Measurements from ENCODE around the gene CHRNA1. TPM values are rescaled to one million over a fixed set of nuclear protein-coding genes. Genes with fewer than 3 reads are reported as not detected.

Gene CHRNA1
- total and polyA plus RNA-seq, 10 of the 15 experiments (the other 5 are each of a cell fraction or from before 2014, with no cell fraction given): 0.05 to 0.14 TPM; not detected in 8

GRCh38 chr2:174759381-174760065 is 4.7 kb downstream of the CHRNA1 start:
- no TSS peak for BruUV-seq (replicated peaks)
- no peaks in the 10 kb centered on the region for H3K36me3 ChIP-seq (ENCODE audit: control insufficient read depth in 2 of 2, insufficient read depth in 2 of 2, low read length in 1 of 2)
- no peak overlapping the region for H3K27ac ChIP-seq (ENCODE audit: control insufficient read depth, insufficient read depth)
- H2AFZ ChIP-seq (ENCODE audit: control insufficient read depth, low read depth, low read length): no peak overlapping the region
- SMC1A ChIA-PET (ENCODE audit: uncharacterized antibody, unreplicated experiment): interaction anchor here (2.8 kb wide), 1 partner anchor 10 kb away, joined by 9 read pairs; no protein-coding TSS in a partner anchor
- H3K4me2 ChIP-seq (ENCODE audit: control insufficient read depth, insufficient read depth): no peak overlapping the region
- H3K4me1 ChIP-seq (ENCODE audit: control insufficient read depth, insufficient read depth, low read length): peaks cover 4% of the 10 kb centered on the region
- no peaks in the 10 kb centered on the region for H3K9me3 ChIP-seq (replicated peaks; ENCODE audit: control insufficient read depth, insufficient read depth, low read length)
- in situ Hi-C loops (cut with MboI): no loop called here
- intact Hi-C loops (cut with micrococcal nuclease; ENCODE audit: unreplicated experiment): no loop called here
- H4K20me1 ChIP-seq (ENCODE audit: control insufficient read depth, insufficient read depth): no peaks in the 10 kb centered on the region
- H3K9ac ChIP-seq (ENCODE audit: control insufficient read depth, insufficient read depth, low read length): no peak overlapping the region
- ATAC-seq (no peak), DNase-seq (ENCODE audit: low read depth, low spot score) (no peak), FAIRE-seq (no peak)
- POLR2A ChIA-PET: no interaction called here
- CTCF ChIA-PET: interaction anchor here (1.1 to 1.2 kb wide), 2 partner anchors 10 to 12 kb away, joined by 3 to 4 read pairs; no protein-coding TSS in a partner anchor
- 31% methylated on average over 11 of the region's 11 CpGs for WGBS (ENCODE audit: insufficient coverage, insufficient replicate concordance, low lambda C conversion rate, missing lambda C conversion rate)
- peaks cover 0 to 3% of the 10 kb centered on the region in 2 experiments; a peak in 1 of 4 replicates for H3K27me3 ChIP-seq (replicated peaks in 1 of 2; ENCODE audit: control insufficient read depth in 2 of 2, insufficient read depth in 2 of 2, low read length in 1 of 2)
- no peaks in the 10 kb centered on the region for H3K79me2 ChIP-seq (ENCODE audit: control insufficient read depth, insufficient read depth, low read length)
- RAD21 ChIA-PET (ENCODE audit: unreplicated experiment): no interaction called here
- H3K4me3 ChIP-seq: no peak overlapping the region
- TF ChIP-seq SKIL (IDR thresholded peaks at IDR 0.05; ENCODE audit: low read depth, poor library complexity, severe bottlenecking) (no peak), RFX5 (IDR thresholded peaks at IDR 0.05; ENCODE audit: low read depth, low read length) (no peak), ASH2L (IDR thresholded peaks at IDR 0.05; ENCODE audit: borderline replicate concordance, low read depth) (no peak), E4F1 (IDR thresholded peaks at IDR 0.05; ENCODE audit: borderline replicate concordance, partially characterized antibody) (no peak), IKZF2 (IDR thresholded peaks at IDR 0.05) (no peak), CHD2 (IDR thresholded peaks at IDR 0.05; ENCODE audit: borderline replicate concordance, low read depth, low read length) (no peak), STAT3 (IDR thresholded peaks at IDR 0.05; ENCODE audit: low read depth, low read length) (no peak), MAX (IDR thresholded peaks at IDR 0.05; ENCODE audit: low read depth, low read length) (no peak), SUZ12 (IDR thresholded peaks at IDR 0.05; ENCODE audit: unreplicated experiment) (no peak), EZH2 (IDR thresholded peaks at IDR 0.05; ENCODE audit: borderline replicate concordance, control insufficient read depth, low read depth, low read length) (no peak), TAF1 (IDR thresholded peaks at IDR 0.05; ENCODE audit: borderline replicate concordance, low read depth, low read length) (no peak), MTA3 (IDR thresholded peaks at IDR 0.05; ENCODE audit: borderline replicate concordance, low read length) (no peak), USF1 (IDR thresholded peaks at IDR 0.05; ENCODE audit: borderline replicate concordance, extremely low read length, insufficient read depth, low read depth, low read length) (no peak), NKRF (conservative IDR thresholded peaks at IDR 0.05) (no peak)
